ENCODE data around the gene ABI2. TPM values are rescaled to one million over a fixed set of nuclear protein-coding genes. Genes with fewer than 3 reads are reported as not detected.

ABI2 gene
- total RNA-seq, 1 experiment from 2014 or later = 141 TPM

GRCh38 chr2:203440671-203441070 lies 112.5 kb downstream of the ABI2 start:
- Histone ChIP-seq H4K5ac (ENCODE audit: insufficient read length, low read depth, low read length) (no peak overlapping the region), H2BK12ac (ENCODE audit: insufficient read length, low read depth, low read length) (no peak overlapping the region), H3K4me2 (ENCODE audit: insufficient read depth, insufficient read length, low read length) (no peak overlapping the region), H4K20me1 (ENCODE audit: control insufficient read depth, insufficient read depth, insufficient read length) (no peaks in the 10 kb centered on the region), H3K23ac (ENCODE audit: insufficient read length, low read depth, low read length) (no peak overlapping the region), H2BK20ac (ENCODE audit: low read depth, low read length, poor library complexity, severe bottlenecking) (no peak overlapping the region), H2BK15ac (ENCODE audit: low read depth, low read length) (no peak overlapping the region), H2BK120ac (ENCODE audit: low read depth, low read length, poor library complexity, severe bottlenecking) (no peak overlapping the region), H3K18ac (ENCODE audit: insufficient read length, low read depth, low read length) (no peak overlapping the region), H3K9ac (ENCODE audit: extremely low read depth, insufficient read length, low read length) (no peak overlapping the region), H2BK5ac (ENCODE audit: insufficient read length, low read length) (no peak overlapping the region), H3K56ac (ENCODE audit: insufficient read length, low read depth, low read length) (no peak overlapping the region), H3K79me1 (ENCODE audit: insufficient read depth, low read depth, low read length, poor library complexity, severe bottlenecking) (no peaks in the 10 kb centered on the region), H3K9me3 (ENCODE audit: control insufficient read depth, low read depth, low read length) (no peaks in the 10 kb centered on the region), H3K4ac (ENCODE audit: low read depth, low read length) (no peak overlapping the region), H3T11ph (ENCODE audit: low read length) (no peak overlapping the region), H3K14ac (ENCODE audit: insufficient read depth, low read length) (no peak overlapping the region), H3K23me2 (ENCODE audit: insufficient read length, low read depth, low read length, poor library complexity, severe bottlenecking) (no peaks in the 10 kb centered on the region), H3K4me1 (ENCODE audit: insufficient read depth, low read length) (no peaks in the 10 kb centered on the region), H3K79me2 (ENCODE audit: insufficient read depth, low read length) (no peaks in the 10 kb centered on the region), H3K27me3 (ENCODE audit: insufficient read depth, low read length) (no peaks in the 10 kb centered on the region), H4K8ac (replicated peaks; ENCODE audit: insufficient read length, low read depth, low read length) (no peak overlapping the region), H3K27ac (ENCODE audit: insufficient read length, low read depth, low read length) (no peak overlapping the region), H4K91ac (ENCODE audit: insufficient read length, low read depth, low read length) (no peak overlapping the region), H2AFZ (ENCODE audit: low read length) (no peak overlapping the region), H2AK5ac (ENCODE audit: insufficient read length, low read length) (no peak overlapping the region)
- Mint-ChIP-seq H3K4me3 (no peak overlapping the region), H3K4me1 (peaks cover 9 to 19% of the 10 kb centered on the region in 2 experiments), H3K9me3 (no peaks in the 10 kb centered on the region), H3K27me3 (ENCODE audit: low read depth) (no peaks in the 10 kb centered on the region), H3K27ac (no peak overlapping the region; a peak in 1 of 7 replicates), H3K36me3 (ENCODE audit: insufficient read depth in 1 of 3, low read depth in 3 of 3) (peaks cover 6 to 27% (median 27%) of the 10 kb centered on the region in 3 experiments; a peak in 6 of 7 replicates)
- no peak for DNase-seq
- TF ChIP-seq CTCF (conservative IDR thresholded peaks at IDR 0.05) = no peak
- no CpG with 5 or more reads among the region's 4 CpGs for WGBS (ENCODE audit: extremely low coverage, insufficient read length, low lambda C conversion rate)
